ENCODE data around the gene LRRFIP1. TPM values are rescaled to one million over a fixed set of nuclear protein-coding genes. Genes with fewer than 3 reads are reported as not detected.

LRRFIP1 gene
- total and polyA plus RNA-seq, 2 of the 13 experiments (the other 11 are each of a cell fraction or from before 2014, with no cell fraction given) = 15.9 to 40.5 TPM

DNA sequence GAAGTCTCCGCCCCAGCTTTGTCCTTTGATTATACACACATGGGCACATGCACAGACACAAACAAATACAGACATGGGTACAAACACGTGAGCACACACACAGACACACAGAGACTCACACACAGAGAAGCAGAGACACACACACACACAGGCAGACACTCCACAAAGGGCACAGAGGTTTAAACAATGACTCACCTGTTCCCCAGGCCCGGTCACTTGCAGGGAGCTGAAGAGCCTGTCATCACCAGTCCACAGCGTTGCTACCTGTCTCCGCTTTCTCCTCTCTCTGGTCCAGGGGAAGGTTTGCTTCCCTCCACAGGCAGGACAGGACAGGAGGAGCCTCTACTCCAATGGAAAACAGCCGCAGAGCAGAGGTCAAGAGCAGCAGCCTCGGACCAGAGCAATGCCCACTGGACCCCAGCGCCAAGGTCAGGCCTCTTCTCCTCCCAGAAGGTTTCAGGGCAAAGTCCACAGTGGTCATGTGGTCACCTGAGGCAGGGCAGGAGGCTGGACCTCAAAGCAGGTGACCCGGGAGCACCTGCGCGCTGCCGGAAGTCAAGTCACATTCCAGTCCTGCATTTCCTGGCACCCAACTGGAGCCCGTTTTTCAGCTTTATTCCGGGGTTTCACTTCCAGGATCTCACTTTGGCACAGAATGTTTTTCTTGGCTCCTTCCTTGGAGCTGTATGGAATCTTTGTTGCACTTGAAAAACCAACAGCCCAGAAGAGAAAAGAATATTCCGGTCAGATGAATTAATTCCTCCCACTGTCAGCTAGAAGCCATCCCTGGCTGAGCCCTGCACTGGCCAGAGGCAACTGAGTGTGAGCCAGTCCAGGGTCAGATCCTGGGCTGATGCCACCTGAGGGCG lies 36.9 kb upstream of the LRRFIP1 start, which contains the start of gene RAB17 (continued):
- TF ChIP-seq, protein P1, sequence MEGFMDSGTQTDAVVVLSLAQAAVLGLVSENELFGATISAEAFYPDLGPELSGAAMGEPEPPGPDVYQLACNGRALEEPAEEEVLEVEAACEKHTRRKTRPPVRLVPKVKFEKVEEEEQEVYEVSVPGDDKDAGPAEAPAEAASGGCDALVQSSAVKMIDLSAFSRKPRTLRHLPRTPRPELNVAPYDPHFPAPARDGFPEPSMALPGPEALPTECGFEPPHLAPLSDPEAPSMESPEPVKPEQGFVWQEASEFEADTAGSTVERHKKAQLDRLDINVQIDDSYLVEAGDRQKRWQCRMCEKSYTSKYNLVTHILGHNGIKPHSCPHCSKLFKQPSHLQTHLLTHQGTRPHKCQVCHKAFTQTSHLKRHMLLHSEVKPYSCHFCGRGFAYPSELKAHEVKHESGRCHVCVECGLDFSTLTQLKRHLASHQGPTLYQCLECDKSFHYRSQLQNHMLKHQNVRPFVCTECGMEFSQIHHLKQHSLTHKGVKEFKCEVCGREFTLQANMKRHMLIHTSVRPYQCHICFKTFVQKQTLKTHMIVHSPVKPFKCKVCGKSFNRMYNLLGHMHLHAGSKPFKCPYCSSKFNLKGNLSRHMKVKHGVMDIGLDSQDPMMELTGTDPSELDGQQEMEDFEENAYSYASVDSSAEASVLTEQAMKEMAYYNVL (CRISPR knock-in tag; IDR thresholded peaks at IDR 0.05; ENCODE audit: borderline replicate concordance) = peak; percentile 96
- TF ChIP-seq RFX5 (IDR thresholded peaks at IDR 0.05; ENCODE audit: low read depth, low read length) (peak; percentile 59), ZBTB21 (CRISPR knock-in tag; IDR thresholded peaks at IDR 0.05) (no peak), ZNF850 (CRISPR knock-in tag; conservative IDR thresholded peaks at IDR 0.05) (no peak), ZNF780A (CRISPR knock-in tag; IDR thresholded peaks at IDR 0.05) (no peak; the same call in 1 of the 2 replicates), SRF (IDR thresholded peaks at IDR 0.05; ENCODE audit: low read depth, low read length) (no peak), ZNF430 (CRISPR knock-in tag; IDR thresholded peaks at IDR 0.05) (peak; percentile 91), ZSCAN29 (CRISPR knock-in tag; conservative IDR thresholded peaks at IDR 0.05) (peak; percentile 91; the same call in 1 of the 2 replicates), GLI4 (CRISPR knock-in tag; IDR thresholded peaks at IDR 0.05; ENCODE audit: borderline replicate concordance) (peak; percentile 71; the same call in 1 of the 2 replicates), HNRNPK (IDR thresholded peaks at IDR 0.05; ENCODE audit: low read depth, low read length, poor library complexity, severe bottlenecking) (no peak), SOX6 (IDR thresholded peaks at IDR 0.05) (no peak), SOX6 (CRISPR knock-in tag; IDR thresholded peaks at IDR 0.05) (peak; percentile 96), CHD4 (IDR thresholded peaks at IDR 0.05; ENCODE audit: borderline replicate concordance, low read length) (peak; percentile 52; the same call in 1 of the 2 replicates), ZBTB38 (CRISPR knock-in tag; IDR thresholded peaks at IDR 0.05) (peak; percentile 97), HMGXB4 (CRISPR knock-in tag; IDR thresholded peaks at IDR 0.05; ENCODE audit: borderline replicate concordance in 1 of 2, low read depth in 1 of 2) (peak; percentile 69 to 83; a peak in 2 of 4 replicates), ZNF878 (CRISPR knock-in tag; IDR thresholded peaks at IDR 0.05) (peak; percentile 62; the same call in 1 of the 2 replicates), PLRG1 (conservative IDR thresholded peaks at IDR 0.05) (no peak), ZBTB44 (CRISPR knock-in tag; IDR thresholded peaks at IDR 0.05) (no peak), ZFAT (CRISPR knock-in tag; conservative IDR thresholded peaks at IDR 0.05) (no peak), ZFP41 (CRISPR knock-in tag; IDR thresholded peaks at IDR 0.05; ENCODE audit: borderline replicate concordance) (no peak), FOXM1 (CRISPR knock-in tag; IDR thresholded peaks at IDR 0.05) (no peak), ZNF354B (CRISPR knock-in tag; IDR thresholded peaks at IDR 0.05) (no peak; the same call in 1 of the 2 replicates), FOSL1 (CRISPR knock-in tag; IDR thresholded peaks at IDR 0.05; ENCODE audit: borderline replicate concordance) (peak; percentile 62; the same call in 1 of the 2 replicates)
- TF ChIP-seq, protein P2, sequence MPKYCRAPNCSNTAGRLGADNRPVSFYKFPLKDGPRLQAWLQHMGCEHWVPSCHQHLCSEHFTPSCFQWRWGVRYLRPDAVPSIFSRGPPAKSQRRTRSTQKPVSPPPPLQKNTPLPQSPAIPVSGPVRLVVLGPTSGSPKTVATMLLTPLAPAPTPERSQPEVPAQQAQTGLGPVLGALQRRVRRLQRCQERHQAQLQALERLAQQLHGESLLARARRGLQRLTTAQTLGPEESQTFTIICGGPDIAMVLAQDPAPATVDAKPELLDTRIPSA (CRISPR knock-in tag; IDR thresholded peaks at IDR 0.05; ENCODE audit: borderline replicate concordance) = peak; percentile 34; the same call in 1 of the 2 replicates

Measured in HepG2 (cell line).